Karpas-422 (cell line): ENCODE data around the gene LGALS16. TPM values are rescaled to one million over a fixed set of nuclear protein-coding genes. Genes with fewer than 3 reads are reported as not detected.

Source experiments
- DNase-seq: peaks from one replicate; pipeline ENCODE4 v3.0.0-alpha.2; 2015
- H2AFZ ChIP-seq: fragments of 200-600 bp; sonication (generic); 2 replicates; pipeline ENCODE4 v1.6.1; 2014; ENCODE audit warnings: antibody characterized with exemption, low read length, mixed read lengths
- H3K27ac ChIP-seq: fragments of 200-600 bp; sonication (generic); 2 replicates; pipeline ENCODE4 v1.5.1; 2014; ENCODE audit warnings: mild to moderate bottlenecking, low read length, moderate library complexity
- H3K27me3 ChIP-seq: fragments of 200-600 bp; sonication (generic); 2 replicates; pipeline ENCODE4 v1.6.1; 2014; ENCODE audit warnings: low read length, mixed read lengths
- H3K36me3 ChIP-seq: fragments of 200-600 bp; sonication (generic); 2 replicates; pipeline ENCODE4 v1.6.1; 2014; ENCODE audit warnings: low read length, mixed read lengths; ENCODE audit not compliant: insufficient read depth
- H3K4me1 ChIP-seq: fragments of 200-600 bp; sonication (generic); 2 replicates; pipeline ENCODE4 v1.6.1; 2014; ENCODE audit warnings: mild to moderate bottlenecking, low read length, mixed read lengths
- H3K4me2 ChIP-seq: fragments of 200-600 bp; sonication (generic); 2 replicates; pipeline ENCODE4 v1.6.1; 2014; ENCODE audit warnings: low read length, low read depth, mild to moderate bottlenecking; ENCODE audit not compliant: poor library complexity, severe bottlenecking
- H3K4me3 ChIP-seq: fragments of 200-600 bp; sonication (generic); 2 replicates; pipeline ENCODE4 v1.5.1; 2014; ENCODE audit warnings: mild to moderate bottlenecking, antibody characterized with exemption, low read length, mixed read lengths
- H3K79me2 ChIP-seq: fragments of 200-600 bp; sonication (generic); 2 replicates; pipeline ENCODE4 v1.6.1; 2014; ENCODE audit warnings: mild to moderate bottlenecking, low read length, mixed read lengths
- H3K9ac ChIP-seq: fragments of 200-600 bp; sonication (generic); 2 replicates; pipeline ENCODE4 v1.6.0; 2014; ENCODE audit warnings: low read length
- H3K9me2 ChIP-seq: fragments of 200-600 bp; sonication (generic), shearing (Covaris generic); replicated peaks from 2 replicates; pipeline ENCODE4 v1.6.0; 2014; ENCODE audit warnings: mild to moderate bottlenecking, low read length, moderate library complexity; ENCODE audit not compliant: insufficient read depth
- H3K9me3 ChIP-seq: fragments of 300-700, 200-600 bp; sonication (generic); 2 replicates; pipeline ENCODE4 v1.6.1; 2014; ENCODE audit warnings: low read length, mixed read lengths
- H4K20me1 ChIP-seq: fragments of 200-600 bp; sonication (generic); 2 replicates; pipeline ENCODE4 v1.6.1; 2014; ENCODE audit warnings: mild to moderate bottlenecking, antibody characterized with exemption, low read length, low read depth; ENCODE audit not compliant: insufficient read depth
- small RNA-seq: library from RNA; depleted of rRNA; stranded (forward); fragments of <200 nt; gene quantifications from one replicate; pipeline ENCODE3, GENCODE V24; 2014
- total RNA-seq: library from RNA; depleted of rRNA; stranded (reverse); fragments of >200 nt; shearing (Covaris generic); gene quantifications from 2 replicates; pipeline ENCODE4 v1.2.3, GENCODE V29; 2014; ENCODE audit warnings: low replicate concordance; rRNA removed

The LGALS16 gene
- total RNA-seq, 1 experiment from 2014 or later: not detected

- H3K4me2 ChIP-seq: no peak overlapping the region
- H3K36me3 ChIP-seq: peaks cover 2% of the 10 kb centered on the region; the same call in 1 of the 2 replicates
- no peak overlapping the region for H2AFZ ChIP-seq
- H3K79me2 ChIP-seq: no peaks in the 10 kb centered on the region
- no peaks in the 10 kb centered on the region for H3K27me3 ChIP-seq
- DNase-seq: peak; percentile 27
- H3K27ac ChIP-seq: no peak overlapping the region
- no peak overlapping the region for H3K9ac ChIP-seq
- peaks cover 53% of the 10 kb centered on the region for H3K4me1 ChIP-seq
- H3K9me3 ChIP-seq: no peaks in the 10 kb centered on the region
- no peaks in the 10 kb centered on the region for H4K20me1 ChIP-seq
- no peak overlapping the region for H3K4me3 ChIP-seq
- no peaks in the 10 kb centered on the region for H3K9me2 ChIP-seq
These were observed 53.5 kb downstream of the LGALS16 start for GRCh38 chr19:39709026-39709872.

Small RNAs within 50 kb of the gene (small RNA-seq; reads per million reads assigned to genes)
- gene AC005176.2 (not detected), gene RPS29P27 (not detected), gene RPS29P30 (not detected)

Other genes with a start within 250 kb of the LGALS16 start
- gene ZFP36, start 249.1 kb upstream of the LGALS16 start, total RNA-seq: 10.3 and 16.3 TPM in 2 replicates
- 19.0 and 22.2 TPM in 2 replicates for gene PLEKHG2, start 243.2 kb upstream of the LGALS16 start, total RNA-seq
- gene RPS16, start 220.0 kb upstream of the LGALS16 start, total RNA-seq: 378 and 758 TPM in 2 replicates
- gene SUPT5H, start 210.3 kb upstream of the LGALS16 start, total RNA-seq: 55.3 and 66.3 TPM in 2 replicates
- 61.2 and 101 TPM in 2 replicates for gene TIMM50, start 175.1 kb upstream of the LGALS16 start, total RNA-seq
- 2.6 and 3.1 TPM in 2 replicates for gene DLL3, start 157.0 kb upstream of the LGALS16 start, total RNA-seq
- gene SELENOV, start 140.8 kb upstream of the LGALS16 start, total RNA-seq: not detected in 2 replicates
- gene EID2B, start 123.1 kb upstream of the LGALS16 start, total RNA-seq: 4.2 and 6.5 TPM in 2 replicates
- gene EID2, start 115.8 kb upstream of the LGALS16 start, total RNA-seq: 5.9 and 11.1 TPM in 2 replicates
- not detected in 2 replicates for gene LGALS13, start 53.4 kb upstream of the LGALS16 start, total RNA-seq
- gene LGALS14, start 48.6 kb downstream of the LGALS16 start, total RNA-seq: 3.7 and 6.1 TPM in 2 replicates
- not detected in 2 replicates for gene CLC, start 82.1 kb downstream of the LGALS16 start, total RNA-seq
- gene LEUTX, start 122.9 kb downstream of the LGALS16 start, total RNA-seq: not detected in 2 replicates
- gene DYRK1B, start 178.2 kb downstream of the LGALS16 start, total RNA-seq: 10.9 and 30.3 TPM in 2 replicates
- 359 and 384 TPM in 2 replicates for gene FBL, start 190.5 kb downstream of the LGALS16 start, total RNA-seq